Calu3 (cell line): Measurements from ENCODE around the gene KCNJ1. TPM values are rescaled to one million over a fixed set of nuclear protein-coding genes. Genes with fewer than 3 reads are reported as not detected.

Experiments
- BruUV-seq: library from RNA; stranded (reverse); fragments of 400-500 nt; replicated peaks from 2 replicates; lab custom pipeline; 2021; lab: Mats Ljungman, UMichigan
- CTCF ChIA-PET: fragments of 300-600 bp; sonication (Branson Sonifier 250); formaldehyde crosslinking; loops from one replicate; lab custom pipeline; 2022; ENCODE audit warnings: antibody characterized with exemption; lab: Charles Lee
- DNase-seq: peaks from one replicate; pipeline ENCODE4 v3.0.0; 2022
- H3K27ac Mint-ChIP-seq: one replicate; pipeline ENCODE4 v1.8.0; 2022; ENCODE audit warnings: mixed read lengths; ENCODE audit not compliant: unreplicated experiment
- H3K27me3 Mint-ChIP-seq: one replicate; pipeline ENCODE4 v1.8.0; 2022; ENCODE audit warnings: mixed read lengths; ENCODE audit not compliant: unreplicated experiment
- H3K36me3 Mint-ChIP-seq: one replicate; pipeline ENCODE4 v1.8.0; 2022; ENCODE audit warnings: mild to moderate bottlenecking, moderate library complexity, mixed read lengths; ENCODE audit not compliant: insufficient read depth, unreplicated experiment
- H3K4me1 Mint-ChIP-seq: one replicate; pipeline ENCODE4 v1.8.0; 2022; ENCODE audit warnings: mild to moderate bottlenecking, low read depth, mixed read lengths; ENCODE audit not compliant: unreplicated experiment
- H3K4me3 Mint-ChIP-seq: one replicate; pipeline ENCODE4 v1.8.0; 2022; ENCODE audit warnings: mild to moderate bottlenecking, low read depth, moderate library complexity, mixed read lengths; ENCODE audit not compliant: unreplicated experiment
- H3K9me3 Mint-ChIP-seq: one replicate; pipeline ENCODE4 v1.8.0; 2022; ENCODE audit warnings: low read depth, mixed read lengths; ENCODE audit not compliant: unreplicated experiment
- intact Hi-C: fragments of 100-400 bp; cut with micrococcal nuclease; formaldehyde crosslinking; loops from one replicate; pipeline ENCODE4 v1.10.0; 2022; ENCODE audit not compliant: unreplicated experiment
- total RNA-seq: library from RNA; stranded (reverse); gene quantifications from 2 replicates; pipeline ENCODE4 v1.2.3, GENCODE V29; 2022
- TF ChIP-seq, protein P1 (sequence below): fragments of 200-600 bp; IDR thresholded peaks from one replicate; pipeline ENCODE4 v1.8.0; 2022; ENCODE audit warnings: antibody characterized with exemption; ENCODE audit not compliant: unreplicated experiment

The KCNJ1 gene
- total RNA-seq, 1 experiment from 2014 or later = not detected

DNA sequence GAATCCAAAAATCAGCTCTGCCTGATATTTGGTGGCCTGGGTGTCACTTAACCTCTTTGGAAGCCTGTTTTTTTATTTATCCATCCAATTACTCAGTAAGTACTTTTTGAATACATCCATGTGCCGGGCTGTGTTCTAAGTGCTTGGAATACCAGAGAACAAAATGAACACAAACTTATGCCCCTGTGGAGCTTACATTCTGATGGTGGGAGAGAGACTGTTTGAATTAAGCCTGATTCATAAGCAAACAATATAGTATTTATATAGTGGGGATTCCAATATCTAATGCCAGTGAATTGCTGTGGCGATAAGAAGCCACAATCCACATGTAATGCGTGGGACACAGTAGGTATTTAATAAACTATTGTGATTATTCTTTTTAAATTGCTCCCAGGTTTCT lies 43.5 kb upstream of the KCNJ1 start:
- no peak overlapping the region for H3K27ac Mint-ChIP-seq
- peaks cover 3% of the 10 kb centered on the region for H3K36me3 Mint-ChIP-seq
- TF ChIP-seq, protein P1, sequence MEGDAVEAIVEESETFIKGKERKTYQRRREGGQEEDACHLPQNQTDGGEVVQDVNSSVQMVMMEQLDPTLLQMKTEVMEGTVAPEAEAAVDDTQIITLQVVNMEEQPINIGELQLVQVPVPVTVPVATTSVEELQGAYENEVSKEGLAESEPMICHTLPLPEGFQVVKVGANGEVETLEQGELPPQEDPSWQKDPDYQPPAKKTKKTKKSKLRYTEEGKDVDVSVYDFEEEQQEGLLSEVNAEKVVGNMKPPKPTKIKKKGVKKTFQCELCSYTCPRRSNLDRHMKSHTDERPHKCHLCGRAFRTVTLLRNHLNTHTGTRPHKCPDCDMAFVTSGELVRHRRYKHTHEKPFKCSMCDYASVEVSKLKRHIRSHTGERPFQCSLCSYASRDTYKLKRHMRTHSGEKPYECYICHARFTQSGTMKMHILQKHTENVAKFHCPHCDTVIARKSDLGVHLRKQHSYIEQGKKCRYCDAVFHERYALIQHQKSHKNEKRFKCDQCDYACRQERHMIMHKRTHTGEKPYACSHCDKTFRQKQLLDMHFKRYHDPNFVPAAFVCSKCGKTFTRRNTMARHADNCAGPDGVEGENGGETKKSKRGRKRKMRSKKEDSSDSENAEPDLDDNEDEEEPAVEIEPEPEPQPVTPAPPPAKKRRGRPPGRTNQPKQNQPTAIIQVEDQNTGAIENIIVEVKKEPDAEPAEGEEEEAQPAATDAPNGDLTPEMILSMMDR = no peak
- DNase-seq = no peak
- CTCF ChIA-PET = no interaction called here
- BruUV-seq = no TSS peak
- intact Hi-C loops = no loop called here
- no peak overlapping the region for H3K4me3 Mint-ChIP-seq
- H3K27me3 Mint-ChIP-seq = peaks cover 9% of the 10 kb centered on the region
- H3K9me3 Mint-ChIP-seq = peaks cover under 1% of the 10 kb centered on the region
- H3K4me1 Mint-ChIP-seq = no peaks in the 10 kb centered on the region

DNA sequence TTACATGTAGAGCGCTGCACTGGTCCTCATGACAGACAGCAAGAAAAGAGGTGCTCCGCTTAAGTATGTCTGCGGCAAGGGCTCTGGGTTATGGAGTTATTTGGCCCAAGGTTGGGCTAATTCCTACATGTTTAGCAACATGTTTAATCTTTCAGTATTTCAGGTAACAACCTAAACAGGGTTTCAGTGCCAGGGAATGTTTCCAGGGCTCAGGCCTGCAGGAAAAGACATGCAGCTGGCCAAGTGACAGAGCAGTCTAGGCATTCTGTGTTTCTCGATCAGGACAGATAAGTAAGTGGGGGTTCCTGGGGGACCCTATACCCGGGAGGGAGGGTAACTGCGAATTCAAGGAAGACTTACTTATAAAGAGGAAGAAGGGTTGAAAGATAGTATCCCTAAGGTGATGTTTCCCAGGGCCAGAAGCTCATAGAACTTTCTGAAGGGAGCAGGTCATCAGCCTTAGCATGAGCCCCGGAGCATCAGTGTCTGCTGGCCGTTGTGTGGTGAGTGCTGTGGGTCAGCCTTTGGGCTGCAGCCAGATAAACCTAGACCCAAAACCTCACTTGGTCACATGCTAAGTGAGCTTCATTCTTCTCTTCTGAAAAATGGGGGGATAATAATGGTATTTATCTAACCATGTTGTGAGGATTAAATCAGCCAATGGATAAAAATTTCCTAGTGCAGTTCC lies 42.5 kb upstream of the KCNJ1 start:
- CTCF ChIA-PET = no interaction called here
- TF ChIP-seq, protein P1 = no peak
- no TSS peak for BruUV-seq
- no peaks in the 10 kb centered on the region for H3K4me1 Mint-ChIP-seq
- no peak for DNase-seq
- H3K36me3 Mint-ChIP-seq = peaks cover 7% of the 10 kb centered on the region
- no peak overlapping the region for H3K27ac Mint-ChIP-seq
- H3K4me3 Mint-ChIP-seq = no peak overlapping the region
- intact Hi-C loops = no loop called here
- H3K27me3 Mint-ChIP-seq = no peaks in the 10 kb centered on the region
- H3K9me3 Mint-ChIP-seq = no peaks in the 10 kb centered on the region

DNA sequence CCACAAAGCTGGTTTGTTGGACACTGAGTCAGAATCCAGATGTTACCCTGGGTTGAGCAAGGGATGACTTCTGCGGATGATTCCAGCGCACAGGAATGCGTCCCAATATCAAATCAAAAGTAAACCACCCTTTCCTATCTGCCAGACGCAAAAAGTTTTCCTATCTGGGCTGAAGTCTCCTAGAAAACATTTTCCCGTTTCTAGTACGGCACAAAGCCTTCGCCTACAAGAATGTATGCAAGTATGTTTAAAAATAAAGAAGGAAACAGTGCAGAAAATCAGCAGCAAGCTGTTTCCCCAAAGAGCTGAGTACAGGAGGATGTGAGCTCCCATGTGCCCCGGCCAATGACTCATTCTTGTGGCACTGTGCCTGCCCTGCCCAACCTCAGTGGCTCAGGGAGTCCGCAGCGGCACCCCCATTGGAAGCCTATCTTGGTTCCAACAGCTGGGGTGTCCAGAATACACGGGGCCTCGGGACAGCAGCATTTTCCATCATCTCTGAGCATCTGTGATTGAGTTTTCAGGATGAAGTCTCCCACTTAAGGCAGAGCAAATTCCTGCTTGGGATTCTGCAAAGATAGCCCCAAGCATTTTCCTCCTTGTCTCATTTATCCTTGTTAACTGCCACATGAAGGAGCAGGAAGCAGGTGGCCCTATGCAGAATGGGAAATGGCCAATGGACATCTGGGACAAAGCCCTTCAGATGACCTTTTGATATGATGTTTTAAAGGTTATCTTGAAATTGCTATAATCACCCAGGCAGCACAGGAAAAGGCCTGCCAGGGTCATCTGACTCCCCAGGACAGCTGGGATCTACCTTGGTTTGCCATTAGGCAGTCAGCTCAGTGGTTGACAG lies 41.5 kb upstream of the KCNJ1 start:
- TF ChIP-seq, protein P1 = no peak
- BruUV-seq = no TSS peak
- no peak overlapping the region for H3K4me3 Mint-ChIP-seq
- no peaks in the 10 kb centered on the region for H3K4me1 Mint-ChIP-seq
- no peaks in the 10 kb centered on the region for H3K9me3 Mint-ChIP-seq
- intact Hi-C loops = no loop called here
- H3K36me3 Mint-ChIP-seq = peaks cover 7% of the 10 kb centered on the region
- H3K27ac Mint-ChIP-seq = no peak overlapping the region
- H3K27me3 Mint-ChIP-seq = no peaks in the 10 kb centered on the region
- peak; percentile 65 for DNase-seq
- CTCF ChIA-PET = interaction anchor here (0.9 to 1.5 kb wide), 2 partner anchors 22 to 48 kb away, joined by 4 to 5 read pairs; no protein-coding TSS in a partner anchor

DNA sequence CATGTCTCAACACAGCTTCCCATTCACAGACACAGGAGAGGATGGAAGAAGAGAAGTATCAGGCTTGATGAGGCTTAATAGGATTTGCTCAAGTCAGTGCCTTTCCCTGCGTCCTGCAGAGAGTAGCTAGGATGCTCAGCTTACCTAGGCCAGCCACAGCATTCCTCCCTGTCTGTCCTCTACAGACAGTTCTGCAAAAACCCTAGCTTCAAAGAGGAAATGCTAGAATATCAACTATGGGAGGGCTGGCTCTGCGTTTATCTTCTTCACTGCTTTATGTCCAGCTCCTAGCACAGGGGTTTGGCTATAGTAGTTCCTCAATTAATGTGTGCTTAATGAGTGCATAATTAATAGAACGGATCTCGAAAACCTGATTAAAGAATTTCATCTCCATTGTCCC lies 40.5 kb upstream of the KCNJ1 start:
- H3K27me3 Mint-ChIP-seq = no peaks in the 10 kb centered on the region
- no peaks in the 10 kb centered on the region for H3K9me3 Mint-ChIP-seq
- BruUV-seq = no TSS peak
- peaks cover 7% of the 10 kb centered on the region for H3K36me3 Mint-ChIP-seq
- CTCF ChIA-PET = interaction anchor here (1.5 to 2.2 kb wide), 2 partner anchors 17 to 49 kb away, joined by 5 read pairs; no protein-coding TSS in a partner anchor
- H3K27ac Mint-ChIP-seq = no peak overlapping the region
- no peak for DNase-seq
- no peaks in the 10 kb centered on the region for H3K4me1 Mint-ChIP-seq
- TF ChIP-seq, protein P1 = no peak
- intact Hi-C loops = no loop called here
- H3K4me3 Mint-ChIP-seq = no peak overlapping the region
